T-cell (primary cell): ENCODE data around the gene ZNF780A. TPM values are rescaled to one million over a fixed set of nuclear protein-coding genes. Genes with fewer than 3 reads are reported as not detected.

Experiments
- total RNA-seq, 35 experiments: library from RNA in 6 of 35; stranded (reverse) in 6 of 35; fragments of 120-200 nt in 1 of 35; gene quantifications; one replicate each; pipeline versions ENCODE4 v1.2.1 to v1.2.4 and lab custom pipeline; 2013 to 2026

Gene ZNF780A
- total RNA-seq, 5 donors from 2014 or later (not counting 1 experiment from before 2014, with no cell fraction given) = 18.2 to 43.0 (median 29.0) TPM

Other genes starting within 250 kb of the ZNF780A start
- 100 to 1,000 TPM; 291 to 348 (median 299) TPM for gene FBL, start 244.6 kb downstream of the ZNF780A start, total RNA-seq
- gene FCGBP, start 156.3 kb downstream of the ZNF780A start, total RNA-seq = 10 to 100 TPM; 12.6 to 88.0 (median 43.3) TPM
- 10 to 100 TPM; 58.5 to 80.0 (median 59.6) TPM for gene PSMC4, start 119.8 kb downstream of the ZNF780A start, total RNA-seq
- 10 to 100 TPM in 3 of 5 donors, 1 to 10 TPM in 2; 5.9 to 18.0 (median 12.9) TPM for gene ZNF546, start 93.9 kb downstream of the ZNF780A start, total RNA-seq
- gene ZNF780B, start 34.7 kb downstream of the ZNF780A start, total RNA-seq = 10 to 100 TPM; 18.0 to 55.2 (median 49.0) TPM
- gene MAP3K10, start 100.5 kb upstream of the ZNF780A start, total RNA-seq = 10 to 100 TPM; 20.9 to 39.6 (median 33.0) TPM
- gene TTC9B, start 127.4 kb upstream of the ZNF780A start, total RNA-seq = not detected
- gene CCNP, start 135.7 kb upstream of the ZNF780A start, total RNA-seq = 1 to 10 TPM in 4 of 5 donors, under 1 TPM in 1; 0.82 to 2.3 (median 1.2) TPM
- gene AKT2, start 194.4 kb upstream of the ZNF780A start, total RNA-seq = 100 to 1,000 TPM; 169 to 218 (median 172) TPM